GM12874 (cell line): ENCODE measurements around the gene GRID1.

Experiments
- TF ChIP-seq, protein P1 (sequence below): IDR thresholded peaks from 2 replicates; pipeline ENCODE4 v1.5.1; 2011; ENCODE audit warnings: low read depth, mild to moderate bottlenecking, control low read depth, low read length, moderate library complexity; ENCODE audit not compliant: insufficient read depth

GRID1 gene

DNA sequence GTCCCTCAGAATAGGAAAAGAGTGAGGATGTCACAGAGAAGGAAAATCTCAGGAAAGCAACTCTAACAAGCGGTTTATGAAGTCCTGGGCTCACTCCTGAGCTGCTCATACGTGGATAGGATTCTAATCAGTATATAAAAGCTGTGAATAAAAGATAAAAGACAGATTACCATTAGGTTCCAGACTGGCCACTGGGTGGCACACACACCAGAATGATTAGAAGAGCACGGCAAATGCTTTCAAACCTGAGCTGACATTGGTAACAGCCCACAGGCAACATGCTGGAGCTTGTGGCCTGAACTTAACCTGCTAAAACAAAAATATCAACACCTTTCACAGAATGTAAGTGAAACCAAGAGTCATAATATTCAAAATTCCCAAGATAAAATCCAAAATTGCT, 370.8 kb downstream of the GRID1 start:
- TF ChIP-seq, protein P1, sequence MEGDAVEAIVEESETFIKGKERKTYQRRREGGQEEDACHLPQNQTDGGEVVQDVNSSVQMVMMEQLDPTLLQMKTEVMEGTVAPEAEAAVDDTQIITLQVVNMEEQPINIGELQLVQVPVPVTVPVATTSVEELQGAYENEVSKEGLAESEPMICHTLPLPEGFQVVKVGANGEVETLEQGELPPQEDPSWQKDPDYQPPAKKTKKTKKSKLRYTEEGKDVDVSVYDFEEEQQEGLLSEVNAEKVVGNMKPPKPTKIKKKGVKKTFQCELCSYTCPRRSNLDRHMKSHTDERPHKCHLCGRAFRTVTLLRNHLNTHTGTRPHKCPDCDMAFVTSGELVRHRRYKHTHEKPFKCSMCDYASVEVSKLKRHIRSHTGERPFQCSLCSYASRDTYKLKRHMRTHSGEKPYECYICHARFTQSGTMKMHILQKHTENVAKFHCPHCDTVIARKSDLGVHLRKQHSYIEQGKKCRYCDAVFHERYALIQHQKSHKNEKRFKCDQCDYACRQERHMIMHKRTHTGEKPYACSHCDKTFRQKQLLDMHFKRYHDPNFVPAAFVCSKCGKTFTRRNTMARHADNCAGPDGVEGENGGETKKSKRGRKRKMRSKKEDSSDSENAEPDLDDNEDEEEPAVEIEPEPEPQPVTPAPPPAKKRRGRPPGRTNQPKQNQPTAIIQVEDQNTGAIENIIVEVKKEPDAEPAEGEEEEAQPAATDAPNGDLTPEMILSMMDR: peak; percentile 46; the same call in 1 of the 2 replicates

DNA sequence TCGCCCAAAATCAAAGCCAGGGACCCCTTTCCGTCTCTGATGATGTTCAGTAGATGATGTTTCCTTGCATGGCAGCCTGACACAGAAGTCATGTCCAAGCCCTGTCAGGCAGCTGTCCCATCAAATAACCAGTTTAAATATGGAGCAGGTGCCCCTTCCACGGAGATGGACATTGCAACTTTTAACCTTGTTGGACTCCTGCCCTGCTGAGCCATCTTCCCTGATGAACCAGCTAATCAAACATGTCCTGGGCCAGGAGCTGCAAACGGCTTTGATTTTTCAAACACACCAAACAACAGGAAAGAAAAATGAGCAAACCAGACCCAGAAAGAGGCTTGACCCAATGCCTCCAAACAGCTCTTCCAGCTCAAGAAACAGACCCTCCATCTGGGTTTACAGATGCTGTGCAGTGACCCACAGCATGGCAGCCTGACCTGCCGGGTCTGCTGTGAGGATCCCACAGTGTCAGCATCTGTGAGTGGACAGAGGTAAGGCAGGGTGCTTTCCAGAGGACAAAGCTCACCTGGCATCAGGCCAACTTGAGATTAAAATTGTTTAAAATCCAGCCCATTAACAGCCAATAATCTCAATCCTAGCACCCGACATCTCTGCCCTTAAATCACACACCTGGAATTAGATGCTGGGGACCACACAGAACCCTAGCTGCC, 372.6 kb downstream of the GRID1 start:
- TF ChIP-seq, protein P1: no peak

DNA sequence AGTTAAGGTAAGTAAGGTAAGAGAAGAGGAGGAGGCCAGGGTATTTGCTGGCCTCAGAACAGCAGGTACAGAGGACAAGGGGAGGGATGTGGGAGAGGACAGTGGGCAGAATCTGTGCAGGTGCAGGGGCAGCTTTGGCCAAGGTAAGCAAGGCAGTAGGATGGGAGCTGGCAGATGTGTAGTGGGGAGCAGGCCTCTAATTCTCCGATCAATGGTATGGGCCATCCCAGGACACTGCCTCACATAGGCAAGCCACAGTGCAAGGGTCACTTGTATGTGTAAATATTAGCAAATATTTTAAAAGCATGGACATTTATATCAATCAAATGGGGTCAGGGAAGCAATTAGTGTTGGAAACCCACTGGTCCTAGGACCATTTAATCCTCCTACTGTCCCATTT, 373.5 kb downstream of the GRID1 start:
- TF ChIP-seq, protein P1: no peak

DNA sequence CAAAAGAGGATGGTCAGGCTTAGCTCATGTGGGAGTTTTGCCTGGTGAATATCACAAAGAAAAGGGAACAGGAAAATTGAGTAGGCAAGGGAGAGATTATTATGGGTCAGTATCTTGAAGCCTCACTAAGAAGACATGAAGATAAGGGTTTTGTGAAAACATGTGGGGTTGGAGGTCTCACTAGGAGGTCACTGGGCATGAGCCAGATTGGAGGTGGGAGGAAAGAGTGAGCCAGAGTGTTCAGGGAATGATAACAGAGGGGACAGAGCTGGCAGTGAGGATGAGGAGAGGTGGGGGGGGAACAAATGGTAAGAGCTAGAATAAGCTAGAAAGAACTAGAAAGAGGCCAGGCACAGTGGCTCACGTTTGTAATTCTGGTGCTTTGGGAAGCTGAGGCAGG, 374.3 kb downstream of the GRID1 start:
- TF ChIP-seq, protein P1: no peak

DNA sequence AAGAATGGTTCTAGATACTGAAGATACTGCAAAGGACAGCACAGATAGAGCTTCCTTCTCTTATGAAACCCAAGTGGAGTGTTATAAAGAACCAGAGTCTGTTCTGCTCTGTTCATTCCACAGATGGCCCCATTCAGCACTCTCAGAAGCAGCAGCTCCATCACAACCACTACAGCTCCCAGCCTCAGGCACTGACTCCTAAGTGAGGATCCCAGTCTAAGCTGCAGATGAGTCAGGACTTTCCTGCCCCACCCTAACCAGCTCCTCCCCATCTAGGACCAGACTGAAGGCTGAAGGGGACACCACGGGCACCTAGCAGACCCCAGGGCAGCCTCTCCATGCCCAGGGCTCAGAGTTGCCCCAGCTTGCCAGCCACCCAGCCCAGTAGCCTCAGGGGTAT, 379.8 kb downstream of the GRID1 start:
- TF ChIP-seq, protein P1: no peak

DNA sequence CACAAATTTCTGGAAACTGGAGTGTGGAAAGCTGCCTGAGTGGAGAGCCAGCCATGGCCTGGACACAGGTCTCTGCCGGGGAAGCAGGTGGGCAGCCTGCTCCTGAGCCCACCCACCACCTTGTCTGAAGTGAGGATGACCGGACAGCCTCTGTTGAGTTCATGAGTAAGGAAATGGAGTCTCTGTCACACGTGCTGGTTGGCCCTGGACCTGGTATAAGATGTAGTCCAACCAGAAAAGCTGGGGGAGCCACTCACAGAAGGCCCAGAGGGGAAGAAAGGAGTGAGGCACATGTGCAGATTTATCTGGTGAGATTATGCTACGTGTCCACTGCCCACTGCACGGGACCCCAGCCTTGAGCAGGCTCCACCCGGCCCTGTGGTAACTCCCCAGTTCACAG, 383.5 kb downstream of the GRID1 start:
- TF ChIP-seq, protein P1: no peak

DNA sequence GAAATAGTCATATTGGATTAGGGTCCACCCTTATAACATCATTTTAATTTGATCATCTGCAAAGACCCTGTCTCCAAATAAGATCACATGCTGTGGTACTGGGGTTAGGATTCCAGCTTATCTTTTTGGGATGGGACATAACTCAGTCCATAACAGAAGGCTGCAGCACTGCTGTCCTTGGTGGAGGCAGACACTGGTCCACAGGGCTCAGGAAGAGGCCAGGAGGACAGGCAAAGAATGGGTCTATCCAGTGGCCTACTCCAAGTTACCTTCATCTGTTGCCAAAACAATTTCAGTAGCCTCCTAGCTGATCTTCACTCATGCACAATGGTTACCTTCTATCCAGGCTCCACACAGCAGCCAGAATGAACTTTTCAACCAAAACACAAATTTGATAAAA, 387.0 kb downstream of the GRID1 start:
- TF ChIP-seq, protein P1: no peak
